ENCODE measurements around the gene GPR132.

The GPR132 gene

DNA sequence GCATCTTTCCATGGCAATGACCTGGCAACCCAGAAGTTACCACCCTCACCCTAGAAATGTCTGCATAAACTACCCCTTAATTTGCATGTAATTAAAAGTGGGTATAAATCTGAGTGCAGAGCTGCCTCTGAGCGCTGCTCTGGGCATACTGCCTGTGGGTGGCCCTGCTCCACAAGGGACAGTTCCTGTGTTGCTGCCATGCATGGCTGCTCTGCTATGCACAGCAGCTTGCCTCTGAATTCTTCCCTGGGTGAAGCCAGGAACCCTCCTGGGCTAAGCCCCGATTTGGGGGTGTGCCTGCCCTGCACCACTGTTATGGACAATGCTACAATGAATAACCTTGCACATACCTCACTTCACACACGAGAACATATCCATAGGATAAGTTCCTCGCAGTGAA lies 35.7 kb upstream of the GPR132 start:
- Histone ChIP-seq H3K79me1 (replicated peaks; ENCODE audit: low read length, poor library complexity, severe bottlenecking) (no peaks in the 10 kb centered on the region), H2BK120ac (ENCODE audit: low read depth, low read length) (no peak overlapping the region), H4K91ac (ENCODE audit: low read length) (no peak overlapping the region), H3K4ac (ENCODE audit: low read depth in 1 of 2, low read length in 2 of 2) (no peak overlapping the region), H2BK5ac (ENCODE audit: low read depth, low read length, poor library complexity, severe bottlenecking) (no peak overlapping the region), H2AFZ (ENCODE audit: low read depth, low read length) (no peak overlapping the region), H2AK5ac (ENCODE audit: low read length, severe bottlenecking) (no peak overlapping the region), H2BK12ac (ENCODE audit: low read length in 2 of 2) (no peak overlapping the region), H3K18ac (ENCODE audit: low read depth in 1 of 2, low read length in 2 of 2) (no peak overlapping the region), H3K36me3 (ENCODE audit: control insufficient read depth in 1 of 2, insufficient read depth in 2 of 2, low read depth in 1 of 2, low read length in 2 of 2) (no peaks in the 10 kb centered on the region), H3K4me3 (ENCODE audit: insufficient read depth in 1 of 2, low read depth in 1 of 2, low read length in 2 of 2) (no peak overlapping the region), H3K27me3 (ENCODE audit: control insufficient read depth in 1 of 2, insufficient read depth in 1 of 2, low read length in 2 of 2) (peaks cover 31 to 79% of the 10 kb centered on the region in 2 experiments), H3K27ac (ENCODE audit: low read length, poor library complexity, severe bottlenecking) (no peak overlapping the region), H3K14ac (ENCODE audit: low read length in 2 of 2) (no peak overlapping the region), H3K4me2 (ENCODE audit: low read length, poor library complexity, severe bottlenecking) (no peak overlapping the region), H4K8ac (ENCODE audit: low read length) (no peak overlapping the region), H3K23ac (ENCODE audit: low read length in 2 of 2) (no peak overlapping the region), H3K4me1 (ENCODE audit: control insufficient read depth, insufficient read depth, low read depth, low read length) (peaks cover 3% of the 10 kb centered on the region), H3K9me3 (ENCODE audit: control insufficient read depth, low read length) (peaks cover 26% of the 10 kb centered on the region), H3K9ac (ENCODE audit: low read length) (no peak overlapping the region), H2BK15ac (ENCODE audit: low read depth, poor library complexity, severe bottlenecking) (no peak overlapping the region)
- DNase-seq = no peak
- 62% methylated on average over 4 of the region's 4 CpGs for WGBS

DNA sequence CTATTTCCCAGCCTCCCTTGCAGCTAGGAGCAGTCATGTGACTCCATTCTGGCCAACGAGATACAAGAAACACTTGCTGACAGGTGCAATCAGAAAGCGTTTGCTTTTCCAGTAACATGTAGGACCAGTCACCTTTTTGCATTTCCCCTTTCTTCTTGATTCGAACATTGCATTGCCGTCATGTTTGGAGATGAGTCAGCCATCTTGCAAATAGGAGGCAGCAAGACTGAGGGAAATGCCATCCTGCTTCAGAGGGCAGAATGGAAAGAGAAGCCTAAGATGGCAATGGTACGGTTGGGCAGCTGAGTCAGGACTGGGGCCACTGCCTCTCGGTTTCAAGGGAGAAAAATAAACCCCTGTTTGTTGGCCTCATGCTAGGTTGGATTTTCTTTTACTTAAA lies 34.5 kb upstream of the GPR132 start:
- H3K27ac ChIP-seq (ENCODE audit: low read length, poor library complexity, severe bottlenecking) = no peak overlapping the region
- H2AK5ac ChIP-seq (ENCODE audit: low read length, severe bottlenecking) = no peak overlapping the region
- no peak overlapping the region for H3K18ac ChIP-seq (ENCODE audit: low read depth in 1 of 2, low read length in 2 of 2)
- H2BK5ac ChIP-seq (ENCODE audit: low read depth, low read length, poor library complexity, severe bottlenecking) = no peak overlapping the region
- no peak overlapping the region for H3K4me2 ChIP-seq (ENCODE audit: low read length, poor library complexity, severe bottlenecking)
- peaks cover 26% of the 10 kb centered on the region for H3K9me3 ChIP-seq (ENCODE audit: control insufficient read depth, low read length)
- H3K36me3 ChIP-seq (ENCODE audit: control insufficient read depth in 1 of 2, insufficient read depth in 2 of 2, low read depth in 1 of 2, low read length in 2 of 2) = no peaks in the 10 kb centered on the region
- peaks cover 3% of the 10 kb centered on the region for H3K4me1 ChIP-seq (ENCODE audit: control insufficient read depth, insufficient read depth, low read depth, low read length)
- no peaks in the 10 kb centered on the region for H3K79me1 ChIP-seq (replicated peaks; ENCODE audit: low read length, poor library complexity, severe bottlenecking)
- no peak overlapping the region for H4K91ac ChIP-seq (ENCODE audit: low read length)
- no peak overlapping the region for H3K23ac ChIP-seq (ENCODE audit: low read length in 2 of 2)
- peaks cover 29 to 75% of the 10 kb centered on the region in 2 experiments for H3K27me3 ChIP-seq (ENCODE audit: control insufficient read depth in 1 of 2, insufficient read depth in 1 of 2, low read length in 2 of 2)
- no peak overlapping the region for H2BK15ac ChIP-seq (ENCODE audit: low read depth, poor library complexity, severe bottlenecking)
- H2AFZ ChIP-seq (ENCODE audit: low read depth, low read length) = no peak overlapping the region
- H2BK120ac ChIP-seq (ENCODE audit: low read depth, low read length) = no peak overlapping the region
- no peak overlapping the region for H3K4ac ChIP-seq (ENCODE audit: low read depth in 1 of 2, low read length in 2 of 2)
- DNase-seq = no peak
- no peak overlapping the region for H3K14ac ChIP-seq (ENCODE audit: low read length in 2 of 2)
- H4K8ac ChIP-seq (ENCODE audit: low read length) = no peak overlapping the region
- H2BK12ac ChIP-seq (ENCODE audit: low read length in 2 of 2) = no peak overlapping the region
- WGBS = 74% methylated on average over 6 of the region's 6 CpGs
- H3K4me3 ChIP-seq (ENCODE audit: insufficient read depth in 1 of 2, low read depth in 1 of 2, low read length in 2 of 2) = no peak overlapping the region
- no peak overlapping the region for H3K9ac ChIP-seq (ENCODE audit: low read length)

DNA sequence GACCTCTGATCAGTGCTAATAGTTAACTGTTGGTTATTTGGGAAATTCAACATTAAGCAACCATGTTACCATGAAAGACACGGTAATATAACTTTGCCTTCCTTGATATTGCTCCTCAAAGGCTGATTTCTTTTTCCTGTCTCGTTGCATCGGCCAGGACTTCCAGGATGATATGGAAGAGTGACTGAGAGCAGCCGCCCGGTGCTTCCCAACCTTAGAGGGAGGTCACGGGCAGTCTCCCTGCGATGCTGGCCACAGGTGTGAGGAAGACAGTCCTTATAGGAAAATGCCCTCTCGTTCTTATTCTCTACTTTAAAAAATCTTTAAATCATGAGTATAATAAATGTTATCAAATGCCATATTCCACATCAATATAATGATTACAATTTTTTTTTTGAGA lies 33.1 kb upstream of the GPR132 start:
- H3K9me3 ChIP-seq (ENCODE audit: control insufficient read depth, low read length) = peaks cover 19% of the 10 kb centered on the region
- DNase-seq = no peak

DNA sequence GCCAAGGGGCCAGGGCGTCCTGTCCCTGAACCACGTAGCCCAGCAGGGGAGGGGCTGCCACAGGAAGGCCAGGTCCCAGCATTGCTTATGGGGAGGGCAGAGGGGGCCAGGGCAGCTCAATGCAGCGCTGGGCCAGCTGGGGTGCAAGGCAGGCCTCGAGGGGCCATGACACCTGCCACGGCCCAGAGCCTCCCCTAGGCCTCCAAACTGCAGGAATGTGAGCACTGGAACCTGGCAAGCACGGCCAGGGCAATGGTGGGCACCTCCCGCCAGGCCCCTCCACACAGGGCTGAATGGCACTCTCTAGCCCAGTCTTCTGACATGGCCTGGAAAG lies 32.5 kb upstream of the GPR132 start:
- Histone ChIP-seq H4K8ac (ENCODE audit: low read length) (no peak overlapping the region), H2AK5ac (ENCODE audit: low read length, severe bottlenecking) (no peak overlapping the region), H3K9me3 (ENCODE audit: control insufficient read depth, low read length) (peaks cover 13% of the 10 kb centered on the region), H3K18ac (ENCODE audit: low read depth in 1 of 2, low read length in 2 of 2) (no peak overlapping the region), H3K23ac (ENCODE audit: low read length in 2 of 2) (no peak overlapping the region), H2BK5ac (ENCODE audit: low read depth, low read length, poor library complexity, severe bottlenecking) (no peak overlapping the region), H2BK120ac (ENCODE audit: low read depth, low read length) (no peak overlapping the region), H4K91ac (ENCODE audit: low read length) (no peak overlapping the region), H2BK12ac (ENCODE audit: low read length in 2 of 2) (no peak overlapping the region), H3K79me1 (replicated peaks; ENCODE audit: low read length, poor library complexity, severe bottlenecking) (peaks cover 2% of the 10 kb centered on the region), H3K4me3 (ENCODE audit: insufficient read depth in 1 of 2, low read depth in 1 of 2, low read length in 2 of 2) (no peak overlapping the region), H2BK15ac (ENCODE audit: low read depth, poor library complexity, severe bottlenecking) (no peak overlapping the region), H2AFZ (ENCODE audit: low read depth, low read length) (no peak overlapping the region), H3K4me1 (ENCODE audit: control insufficient read depth, insufficient read depth, low read depth, low read length) (peaks cover 12% of the 10 kb centered on the region), H3K36me3 (ENCODE audit: control insufficient read depth in 1 of 2, insufficient read depth in 2 of 2, low read depth in 1 of 2, low read length in 2 of 2) (no peaks in the 10 kb centered on the region), H3K14ac (ENCODE audit: low read length in 2 of 2) (no peak overlapping the region), H3K9ac (ENCODE audit: low read length) (no peak overlapping the region), H3K4me2 (ENCODE audit: low read length, poor library complexity, severe bottlenecking) (no peak overlapping the region), H3K27me3 (ENCODE audit: control insufficient read depth in 1 of 2, insufficient read depth in 1 of 2, low read length in 2 of 2) (peaks cover 22 to 64% of the 10 kb centered on the region in 2 experiments), H3K4ac (ENCODE audit: low read depth in 1 of 2, low read length in 2 of 2) (no peak overlapping the region), H3K27ac (ENCODE audit: low read length, poor library complexity, severe bottlenecking) (no peak overlapping the region)
- DNase-seq = no peak
- 66% methylated on average over 7 of the region's 7 CpGs for WGBS

More for the DNA sequence above, 33.1 kb upstream of the GPR132 start:
- 72% methylated on average over 5 of the region's 8 CpGs for WGBS
- no peak overlapping the region for H3K9ac ChIP-seq (ENCODE audit: low read length)
- H2BK5ac ChIP-seq (ENCODE audit: low read depth, low read length, poor library complexity, severe bottlenecking) = no peak overlapping the region
- peaks cover 27 to 70% of the 10 kb centered on the region in 2 experiments for H3K27me3 ChIP-seq (ENCODE audit: control insufficient read depth in 1 of 2, insufficient read depth in 1 of 2, low read length in 2 of 2)
- H3K4me1 ChIP-seq (ENCODE audit: control insufficient read depth, insufficient read depth, low read depth, low read length) = peaks cover 10% of the 10 kb centered on the region
- no peak overlapping the region for H3K18ac ChIP-seq (ENCODE audit: low read depth in 1 of 2, low read length in 2 of 2)
- peaks cover 2% of the 10 kb centered on the region for H3K79me1 ChIP-seq (replicated peaks; ENCODE audit: low read length, poor library complexity, severe bottlenecking)
- H4K8ac ChIP-seq (ENCODE audit: low read length) = no peak overlapping the region
- no peak overlapping the region for H2BK120ac ChIP-seq (ENCODE audit: low read depth, low read length)
- H2AFZ ChIP-seq (ENCODE audit: low read depth, low read length) = no peak overlapping the region
- no peak overlapping the region for H3K23ac ChIP-seq (ENCODE audit: low read length in 2 of 2)
- no peak overlapping the region for H3K4me3 ChIP-seq (ENCODE audit: insufficient read depth in 1 of 2, low read depth in 1 of 2, low read length in 2 of 2)
- no peak overlapping the region for H3K27ac ChIP-seq (ENCODE audit: low read length, poor library complexity, severe bottlenecking)
- H3K14ac ChIP-seq (ENCODE audit: low read length in 2 of 2) = no peak overlapping the region
- no peak overlapping the region for H2AK5ac ChIP-seq (ENCODE audit: low read length, severe bottlenecking)
- no peak overlapping the region for H3K4ac ChIP-seq (ENCODE audit: low read depth in 1 of 2, low read length in 2 of 2)
- no peak overlapping the region for H4K91ac ChIP-seq (ENCODE audit: low read length)
- no peak overlapping the region for H3K4me2 ChIP-seq (ENCODE audit: low read length, poor library complexity, severe bottlenecking)
- H2BK12ac ChIP-seq (ENCODE audit: low read length in 2 of 2) = no peak overlapping the region
- H2BK15ac ChIP-seq (ENCODE audit: low read depth, poor library complexity, severe bottlenecking) = no peak overlapping the region
- H3K36me3 ChIP-seq (ENCODE audit: control insufficient read depth in 1 of 2, insufficient read depth in 2 of 2, low read depth in 1 of 2, low read length in 2 of 2) = no peaks in the 10 kb centered on the region
